Body of pancreas (tissue), 4 donors: ENCODE measurements around the gene SNX4. TPM values are rescaled to one million over a fixed set of nuclear protein-coding genes. Genes with fewer than 3 reads are reported as not detected.
"Not testable (repeated sequence)": the region's sequence is repeated elsewhere in the genome, so short reads cannot be mapped to it uniquely, and the experiment has no call there.

ENCODE experiments used
- ATAC-seq: fragments of 150-250 bp; one replicate; pipeline ENCODE4 v1.9.1; 2016
- DNase-seq, 4 donors: peaks; one replicate each; pipeline ENCODE4 v3.0.0-alpha.2; 2019
- H3K27ac ChIP-seq, 4 donors: fragments of 200-600 bp; sonication (generic); 1 replicate in 3 of 4; 2 replicates in 1 of 4; pipeline versions ENCODE4 v1.5.1 to v1.6.1; 2016 to 2019; ENCODE audit warnings: mild to moderate bottlenecking in 1 of 4, mixed read lengths in 1 of 4, moderate library complexity in 1 of 4
- H3K27me3 ChIP-seq, 2 donors: fragments of 200-600 bp; sonication (generic); one replicate each; pipeline ENCODE4 v1.6.0; 2016; ENCODE audit warnings: mild to moderate bottlenecking in 1 of 2
- H3K36me3 ChIP-seq, 2 donors: fragments of 200-600 bp; sonication (generic); replicated peaks in 1 of 2; 2 replicates each; pipeline ENCODE4 v1.5.1; 2016; ENCODE audit warnings: low read depth in 2 of 2; ENCODE audit not compliant: insufficient read depth in 1 of 2
- H3K4me1 ChIP-seq: fragments of 200-600 bp; sonication (generic); one replicate; pipeline ENCODE4 v1.6.0; 2016
- H3K4me3 ChIP-seq, 2 donors: fragments of 200-600 bp; sonication (generic); 1 replicate in 1 of 2; 2 replicates in 1 of 2; pipeline ENCODE4 v1.5.1; 2016 to 2019
- H3K9me3 ChIP-seq, 3 donors: fragments of 200-600 bp; sonication (generic); 1 replicate in 2 of 3; 2 replicates in 1 of 3; pipeline ENCODE4 v1.5.1; 2016
- POLR2A ChIP-seq, 3 donors: fragments of 450-650 bp; IDR thresholded peaks; one replicate each; pipeline ENCODE4 v1.6.1; 2016; ENCODE audit warnings: antibody characterized with exemption in 3 of 3, mild to moderate bottlenecking in 2 of 3
- WGBS, 2 donors: methylation state at CpG; one replicate each; pipeline ENCODE4 v1.1.5; 2017; 5-methylcytosine and 5-hydroxymethylcytosine counted together
- intact Hi-C: fragments of 100-400 bp; cut with DNase I; formaldehyde crosslinking; loops from one replicate; pipeline ENCODE4 v1.15.1; 2023
- total RNA-seq, 2 donors: library from RNA; depleted of rRNA; stranded (reverse); fragments of >200 nt; gene quantifications; one replicate each; pipeline ENCODE4 v1.1.0, GENCODE V29; 2016
- TF ChIP-seq, protein P1 (sequence below), 7 experiments: fragments of 450-650 bp in 4 of 7; fragments of 200-600 bp in 3 of 7; sonication (generic) in 3 of 7; IDR thresholded peaks; one replicate each; pipeline ENCODE4 v1.5.1; 2016 to 2019; ENCODE audit warnings: antibody characterized with exemption in 7 of 7

Gene SNX4
- total RNA-seq, 2 donors from 2014 or later: 32.3 to 38.4 TPM

DNA sequence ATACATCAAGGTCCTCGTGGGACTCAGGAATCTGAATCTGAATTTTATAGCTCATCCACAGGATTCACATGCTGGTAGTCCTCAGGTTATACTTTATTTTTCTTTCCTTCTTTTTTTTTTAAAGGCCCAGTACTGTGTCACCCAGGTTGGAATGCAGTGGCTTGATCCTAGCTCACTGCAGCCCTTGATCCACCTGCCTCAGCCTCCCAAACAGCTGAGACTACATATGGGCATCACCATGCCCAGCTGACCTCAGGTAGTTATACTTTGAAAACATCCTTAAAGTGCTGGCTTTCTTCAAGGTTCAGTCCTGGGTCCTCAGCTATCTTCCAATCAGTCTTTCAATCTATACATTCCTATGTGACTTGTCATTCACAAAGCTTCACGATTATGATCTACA is 38.2 kb downstream of the SNX4 start:
- intact Hi-C loops: no loop called here
- TF ChIP-seq, protein P1, sequence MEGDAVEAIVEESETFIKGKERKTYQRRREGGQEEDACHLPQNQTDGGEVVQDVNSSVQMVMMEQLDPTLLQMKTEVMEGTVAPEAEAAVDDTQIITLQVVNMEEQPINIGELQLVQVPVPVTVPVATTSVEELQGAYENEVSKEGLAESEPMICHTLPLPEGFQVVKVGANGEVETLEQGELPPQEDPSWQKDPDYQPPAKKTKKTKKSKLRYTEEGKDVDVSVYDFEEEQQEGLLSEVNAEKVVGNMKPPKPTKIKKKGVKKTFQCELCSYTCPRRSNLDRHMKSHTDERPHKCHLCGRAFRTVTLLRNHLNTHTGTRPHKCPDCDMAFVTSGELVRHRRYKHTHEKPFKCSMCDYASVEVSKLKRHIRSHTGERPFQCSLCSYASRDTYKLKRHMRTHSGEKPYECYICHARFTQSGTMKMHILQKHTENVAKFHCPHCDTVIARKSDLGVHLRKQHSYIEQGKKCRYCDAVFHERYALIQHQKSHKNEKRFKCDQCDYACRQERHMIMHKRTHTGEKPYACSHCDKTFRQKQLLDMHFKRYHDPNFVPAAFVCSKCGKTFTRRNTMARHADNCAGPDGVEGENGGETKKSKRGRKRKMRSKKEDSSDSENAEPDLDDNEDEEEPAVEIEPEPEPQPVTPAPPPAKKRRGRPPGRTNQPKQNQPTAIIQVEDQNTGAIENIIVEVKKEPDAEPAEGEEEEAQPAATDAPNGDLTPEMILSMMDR (IDR thresholded peaks at IDR 0.05): no peak
- TF ChIP-seq POLR2A (IDR thresholded peaks at IDR 0.05): no peak
- Histone ChIP-seq H3K27ac (no peak overlapping the region), H3K27me3 (no peaks in the 10 kb centered on the region), H3K9me3 (no peaks in the 10 kb centered on the region), H3K36me3 (peaks cover 0 to 8% of the 10 kb centered on the region in 2 donors), H3K4me3 (no peak overlapping the region), H3K4me1 (no peaks in the 10 kb centered on the region)
- ATAC-seq (no peak), DNase-seq (no peak)
- 86 to 91% methylated on average over 2 of the region's 2 CpGs for WGBS, 2 donors

DNA sequence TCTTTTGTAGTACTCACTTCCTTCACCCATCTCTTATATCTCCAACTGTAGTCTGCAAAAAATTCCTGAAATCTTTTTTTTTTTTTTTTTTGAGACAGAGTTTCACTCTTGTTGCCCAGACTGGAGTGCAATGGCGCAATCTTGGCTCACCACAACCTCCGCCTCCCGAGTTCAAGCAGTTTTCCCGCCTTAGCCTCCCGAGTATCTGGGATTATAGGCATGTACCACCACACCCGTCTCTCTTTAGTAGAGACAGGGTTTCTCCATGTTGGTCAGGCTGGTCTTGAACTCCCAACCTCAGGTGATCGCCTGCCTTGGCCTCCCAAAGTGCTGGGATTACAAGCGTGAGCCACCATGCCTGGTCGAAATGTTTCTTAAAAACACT is 38.6 kb downstream of the SNX4 start:
- H3K27me3 ChIP-seq, intact Hi-C loops, ATAC-seq, H3K4me3 ChIP-seq, H3K9me3 ChIP-seq, H3K4me1 ChIP-seq, H3K27ac ChIP-seq, H3K36me3 ChIP-seq, DNase-seq: not testable (repeated sequence)
- WGBS, 2 donors: 97% methylated on average over 9 of the region's 9 CpGs

DNA sequence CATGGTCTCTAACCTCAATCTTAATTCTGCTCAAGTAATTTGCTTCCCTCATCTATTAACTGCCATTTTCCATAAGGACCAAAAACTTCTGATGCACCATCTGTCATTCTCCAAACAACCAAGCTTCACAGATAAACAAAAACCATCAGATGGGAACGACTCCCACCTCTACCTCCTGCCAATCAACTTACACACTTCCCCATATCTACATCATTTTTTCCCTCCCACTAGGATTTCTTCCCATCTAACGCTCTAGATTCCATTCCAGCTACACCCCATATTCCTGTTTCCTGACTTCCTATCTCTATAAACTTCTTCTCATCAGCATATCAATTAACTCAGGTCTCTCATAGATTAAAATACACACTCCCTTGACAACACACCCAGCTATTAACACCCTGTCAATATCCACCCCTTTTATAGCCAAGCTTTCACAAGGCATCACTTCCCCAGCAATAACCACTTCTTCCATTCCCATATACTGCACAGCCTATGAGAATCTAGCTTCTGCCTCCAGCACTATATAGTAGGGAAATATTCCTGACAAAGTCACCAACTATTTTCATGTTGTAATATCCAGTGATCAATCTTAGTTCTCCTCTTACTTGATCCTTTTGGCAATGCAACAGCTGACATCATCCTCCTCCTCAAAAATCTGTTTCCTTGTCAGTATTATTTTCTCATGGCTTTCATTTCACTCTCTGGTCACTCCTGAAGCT is 39.2 kb downstream of the SNX4 start:
- no peak overlapping the region for H3K27ac ChIP-seq
- H3K27me3 ChIP-seq: no peaks in the 10 kb centered on the region
- DNase-seq (no peak), ATAC-seq (no peak)
- TF ChIP-seq, protein P1 (IDR thresholded peaks at IDR 0.05): no peak
- TF ChIP-seq POLR2A (IDR thresholded peaks at IDR 0.05): no peak
- H3K4me3 ChIP-seq: no peak overlapping the region
- H3K9me3 ChIP-seq: no peaks in the 10 kb centered on the region
- H3K4me1 ChIP-seq: no peaks in the 10 kb centered on the region
- intact Hi-C loops: no loop called here
- peaks cover 0 to 8% of the 10 kb centered on the region in 2 donors for H3K36me3 ChIP-seq
- WGBS, 2 donors: 67 to 70% methylated on average over 2 of the region's 2 CpGs

DNA sequence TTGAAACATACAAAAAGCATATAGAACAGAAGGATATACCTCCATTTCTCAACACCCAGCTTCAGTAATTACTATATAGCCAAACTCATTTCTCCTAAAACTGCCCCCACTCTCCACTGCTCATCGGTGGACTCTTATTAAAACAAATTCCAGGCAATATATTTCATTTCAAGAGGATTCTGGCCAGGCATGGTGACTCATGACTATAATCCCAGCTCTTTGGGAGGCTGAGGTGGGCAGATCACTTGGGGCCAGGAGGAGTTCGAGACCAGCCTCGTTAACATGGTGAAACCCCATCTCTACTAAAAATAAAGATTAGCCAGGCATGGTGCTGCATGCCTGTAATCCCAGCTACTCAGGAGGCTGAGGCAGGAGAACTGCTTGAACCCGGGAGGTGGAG is 40.9 kb downstream of the SNX4 start:
- intact Hi-C loops: no loop called here
- WGBS, 2 donors: 97 to 100% methylated on average over 4 of the region's 4 CpGs
- DNase-seq (no peak), ATAC-seq (no peak)
- H3K9me3 ChIP-seq: no peaks in the 10 kb centered on the region
- no peaks in the 10 kb centered on the region for H3K4me1 ChIP-seq
- no peaks in the 10 kb centered on the region for H3K27me3 ChIP-seq
- no peak overlapping the region for H3K27ac ChIP-seq
- no peak overlapping the region for H3K4me3 ChIP-seq
- peaks cover 0 to 9% of the 10 kb centered on the region in 2 donors for H3K36me3 ChIP-seq
- TF ChIP-seq, protein P1 (IDR thresholded peaks at IDR 0.05): no peak
- TF ChIP-seq POLR2A (IDR thresholded peaks at IDR 0.05): no peak

DNA sequence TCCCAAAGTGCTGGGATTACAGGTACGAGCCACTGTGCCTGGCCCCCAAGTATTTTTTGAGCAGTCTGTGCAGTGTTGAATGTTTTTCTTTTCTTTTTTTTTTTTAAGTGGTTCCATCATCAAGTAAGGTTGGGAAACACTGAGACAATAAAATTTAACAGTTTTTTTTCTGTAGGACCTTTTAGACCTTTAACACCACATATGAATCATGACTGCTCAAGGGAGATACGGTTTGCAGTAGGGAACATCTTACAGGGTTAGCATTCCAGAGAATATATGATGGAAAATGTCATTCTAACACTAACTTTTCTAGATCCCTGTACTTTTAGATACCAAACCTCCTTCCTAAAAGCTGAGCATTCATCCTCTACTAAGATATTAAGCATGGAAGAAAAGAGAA is 41.7 kb downstream of the SNX4 start:
- WGBS, 2 donors: 92 to 93% methylated on average over 2 of the region's 2 CpGs
- H3K27ac ChIP-seq: no peak overlapping the region
- H3K36me3 ChIP-seq: peaks cover 0 to 9% of the 10 kb centered on the region in 2 donors
- H3K4me1 ChIP-seq: no peaks in the 10 kb centered on the region
- intact Hi-C loops: no loop called here
- no peak for TF ChIP-seq POLR2A (IDR thresholded peaks at IDR 0.05)
- TF ChIP-seq, protein P1 (IDR thresholded peaks at IDR 0.05): no peak
- no peak overlapping the region for H3K4me3 ChIP-seq
- ATAC-seq (no peak), DNase-seq (no peak)
- H3K27me3 ChIP-seq: no peaks in the 10 kb centered on the region
- H3K9me3 ChIP-seq: no peaks in the 10 kb centered on the region
